WERI-Rb-1 (cell line): Measurements from ENCODE around the gene SETD7.
"Not testable (repeated sequence)": the region's sequence is repeated elsewhere in the genome, so short reads cannot be mapped to it uniquely, and the experiment has no call there.

ENCODE experiments used
- DNase-seq: peaks from one replicate; pipeline ENCODE4 v3.0.0-alpha.2; 2020
- H3K27ac ChIP-seq: fragments of 250-450 bp; sonication (Bioruptor Pico); 2 replicates; pipeline ENCODE4 v1.5.1; 2020; ENCODE audit warnings: mild to moderate bottlenecking, moderate library complexity
- H3K27me3 ChIP-seq: fragments of 250-450 bp; sonication (Bioruptor Pico); 2 replicates; pipeline ENCODE4 v1.5.1; 2021; ENCODE audit warnings: mild to moderate bottlenecking, low read depth, moderate library complexity; ENCODE audit not compliant: insufficient read depth, severe bottlenecking
- H3K36me3 ChIP-seq: fragments of 250-450 bp; sonication (Bioruptor Pico); 2 replicates; pipeline ENCODE4 v1.5.1; 2020; ENCODE audit warnings: mild to moderate bottlenecking, moderate library complexity
- H3K4me3 ChIP-seq: 2 replicates; pipeline ENCODE4 v1.5.1; 2011; ENCODE audit warnings: low read depth, mild to moderate bottlenecking, control low read depth, low read length
- H3K9me3 ChIP-seq: fragments of 250-450 bp; sonication (Bioruptor Pico); 2 replicates; pipeline ENCODE4 v1.5.1; 2021; ENCODE audit warnings: mild to moderate bottlenecking, moderate library complexity; ENCODE audit not compliant: severe bottlenecking
- CTCF ChIP-seq: IDR thresholded peaks from 2 replicates; pipeline ENCODE4 v1.5.1; 2011; ENCODE audit warnings: low read depth, mild to moderate bottlenecking, control low read depth, inconsistent platforms, low read length

SETD7 gene

GRCh38 chr4:139453041-139453370, 103.0 kb downstream of the SETD7 start:
- no peak; the same call in 1 of the 2 replicates for TF ChIP-seq CTCF
- no peaks in the 10 kb centered on the region for H3K27me3 ChIP-seq
- peak overlapping the region; percentile 97 for H3K4me3 ChIP-seq
- H3K9me3 ChIP-seq: peaks cover 2% of the 10 kb centered on the region
- H3K27ac ChIP-seq: peak overlapping the region; percentile 96
- H3K36me3 ChIP-seq: no peaks in the 10 kb centered on the region; the same call in 1 of the 2 replicates
- no peak for DNase-seq

GRCh38 chr4:139451997-139452396, 104.0 kb downstream of the SETD7 start:
- peak overlapping the region; percentile 96 for H3K27ac ChIP-seq
- peaks cover 2% of the 10 kb centered on the region for H3K9me3 ChIP-seq
- H3K4me3 ChIP-seq: peak overlapping the region; percentile 97; the same call in 1 of the 2 replicates
- no peaks in the 10 kb centered on the region; the same call in 1 of the 2 replicates for H3K36me3 ChIP-seq
- H3K27me3 ChIP-seq: no peaks in the 10 kb centered on the region
- no peak for TF ChIP-seq CTCF
- DNase-seq: no peak

- Histone ChIP-seq H3K36me3 (no peaks in the 10 kb centered on the region; the same call in 1 of the 2 replicates), H3K27me3 (no peaks in the 10 kb centered on the region), H3K27ac (no peak overlapping the region), H3K4me3 (no peak overlapping the region), H3K9me3 (peaks cover 2% of the 10 kb centered on the region)
- DNase-seq: no peak
- TF ChIP-seq CTCF: no peak
Observed at GRCh38 chr4:139450586-139450985, 105.4 kb downstream of the SETD7 start.

- not testable (repeated sequence) for H3K4me3 ChIP-seq, DNase-seq, H3K27me3 ChIP-seq, H3K9me3 ChIP-seq, H3K36me3 ChIP-seq, H3K27ac ChIP-seq
Observed at GRCh38 chr4:139447078-139447477, 108.9 kb downstream of the SETD7 start.
